HTERT RPE-1 (cell line): ENCODE data around the gene SLC25A45.
"Not testable (repeated sequence)": the region's sequence is repeated elsewhere in the genome, so short reads cannot be mapped to it uniquely, and the experiment has no call there.

Experiments
- in situ Hi-C: fragments of 300-500 bp; cut with MboI; formaldehyde crosslinking; loops from 4 replicates; pipeline ENCODE4 v1.14.3; 2020; ENCODE audit warnings: low sequenced_read_pairs

Gene SLC25A45

GRCh38 chr11:65421794-65422632 is 39.6 kb upstream of the SLC25A45 start:
- in situ Hi-C loops, result no loop called here

DNA sequence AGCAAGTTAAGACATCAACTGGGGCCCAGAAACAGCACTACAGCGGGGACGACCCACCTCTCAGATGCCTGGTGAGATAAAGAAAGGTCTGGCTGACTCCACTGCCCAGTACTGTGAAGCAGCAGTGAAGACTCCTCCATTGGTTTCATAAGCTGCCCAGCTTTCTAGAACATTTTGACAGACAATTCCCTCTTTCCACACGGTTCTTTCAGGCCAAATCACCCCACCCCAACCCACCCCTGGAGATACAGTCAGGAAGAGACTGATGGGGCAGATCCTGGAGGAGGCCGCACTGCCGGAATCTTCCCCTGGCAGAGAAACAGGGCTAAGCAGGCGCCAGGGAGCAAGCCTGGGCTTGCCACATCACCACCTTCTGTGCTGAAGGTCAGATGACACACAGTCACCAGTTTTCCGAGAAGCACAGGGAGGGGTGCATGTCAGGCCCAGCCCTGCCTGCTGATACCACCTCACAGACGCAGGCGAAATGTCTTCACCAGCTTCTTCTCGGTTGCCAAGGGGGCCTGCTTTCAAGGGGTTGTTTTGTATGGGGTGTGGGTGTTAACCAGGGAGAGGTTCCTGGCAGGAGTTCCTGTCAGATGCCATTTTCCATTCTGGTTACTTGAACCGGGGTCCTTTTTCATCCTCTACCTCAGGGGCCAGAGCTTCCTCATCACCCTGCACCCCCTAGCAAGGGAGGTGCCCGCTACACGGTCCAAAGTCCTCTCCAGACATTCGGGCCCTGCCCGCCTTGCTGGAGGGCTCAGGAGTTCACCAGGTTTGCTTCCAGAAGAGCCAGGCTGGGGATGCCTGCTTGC is 38.7 kb upstream of the SLC25A45 start:
- in situ Hi-C loops, result no loop called here

GRCh38 chr11:65420506-65420905 is 38.1 kb upstream of the SLC25A45 start:
- in situ Hi-C loops, result no loop called here

GRCh38 chr11:65419772-65420481 is 37.5 kb upstream of the SLC25A45 start:
- in situ Hi-C loops, result no loop called here

GRCh38 chr11:65419460-65419771 is 37.0 kb upstream of the SLC25A45 start:
- in situ Hi-C loops, result no loop called here

DNA sequence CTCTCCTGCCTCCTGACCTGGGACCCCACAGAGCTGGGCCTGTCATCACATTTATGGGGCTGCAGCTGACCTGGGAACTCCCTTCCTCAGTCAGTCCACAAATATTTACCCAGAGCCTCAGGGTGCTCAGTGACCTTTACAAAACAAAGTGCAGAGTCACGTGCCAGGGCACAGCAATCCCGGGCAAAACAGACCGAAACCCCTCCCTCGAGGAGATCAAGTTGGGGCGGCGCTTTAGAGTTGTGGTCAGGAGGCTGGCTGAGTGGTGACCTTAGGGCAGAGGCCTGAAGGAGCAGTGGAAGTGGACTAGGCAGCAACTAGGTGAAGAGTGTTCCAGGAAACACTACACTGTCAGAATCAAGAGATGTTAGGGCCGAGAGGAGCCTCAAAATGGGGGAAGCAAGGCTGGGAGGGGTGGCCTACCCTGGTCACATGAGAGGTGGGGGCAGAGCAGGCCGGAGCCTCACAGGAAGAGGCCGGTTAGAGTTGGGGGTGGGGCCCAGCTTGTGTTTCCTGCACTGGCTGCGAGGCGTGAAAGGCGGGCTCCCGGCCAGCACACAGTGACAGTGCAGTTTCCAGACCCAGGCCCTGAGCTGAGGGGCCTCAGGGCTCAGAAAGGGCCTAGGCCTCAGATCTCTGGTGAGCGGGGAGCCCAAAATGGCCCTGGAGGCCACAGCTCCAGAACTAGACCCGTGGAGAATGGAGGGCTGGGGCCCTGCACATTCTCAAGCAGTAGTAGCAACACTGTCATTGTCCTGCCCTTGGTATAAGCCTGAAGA is 36.4 kb upstream of the SLC25A45 start:
- in situ Hi-C loops, result no loop called here

DNA sequence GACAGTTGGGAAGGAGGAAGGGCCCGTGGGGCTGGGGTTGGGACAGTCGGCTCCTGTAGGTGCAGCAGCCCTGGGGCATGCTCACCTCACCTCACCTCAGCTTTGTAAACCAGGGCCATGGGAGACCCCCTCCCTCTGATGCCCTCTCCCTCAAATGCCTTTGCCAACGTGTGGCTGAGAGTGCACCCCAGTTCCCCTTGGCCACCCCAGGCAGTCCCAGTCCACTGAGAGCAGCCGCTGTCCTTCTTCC is 35.9 kb upstream of the SLC25A45 start:
- in situ Hi-C loops, result no loop called here

DNA sequence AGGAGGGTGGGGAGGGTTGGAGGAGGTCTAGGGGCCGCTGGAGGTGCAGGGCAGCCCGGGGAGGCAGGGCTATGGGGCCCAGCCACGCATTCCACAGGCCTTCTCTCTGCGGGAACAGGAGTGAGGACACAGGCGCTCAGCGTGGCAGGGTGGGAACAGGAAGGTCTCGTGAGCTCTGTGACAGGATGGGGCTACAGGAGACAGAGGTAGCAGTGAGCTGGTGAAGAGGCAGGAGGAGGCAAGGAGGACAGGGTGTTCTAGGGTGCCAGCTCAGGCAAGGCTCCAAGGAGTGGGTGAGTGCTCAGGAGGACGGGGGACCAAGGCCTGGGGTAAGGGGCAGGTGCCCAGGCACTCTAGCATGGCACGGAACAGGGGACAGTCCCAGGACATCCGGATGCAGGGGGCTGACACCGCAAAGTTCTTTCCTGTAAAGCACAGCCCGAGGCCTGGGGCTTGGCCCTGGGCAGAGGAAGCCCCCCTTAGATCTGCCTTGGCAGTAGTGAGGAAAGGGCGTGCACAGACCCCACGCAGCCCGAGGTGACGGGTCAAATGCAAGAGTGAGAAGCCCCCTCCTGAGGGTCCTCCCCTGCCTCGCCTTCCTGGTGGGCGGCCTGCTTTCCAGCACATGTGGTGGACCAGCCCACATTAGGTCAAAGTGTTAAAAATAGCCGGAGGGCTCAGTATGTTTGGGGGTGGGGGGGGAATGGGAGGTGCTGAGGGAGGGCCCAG is 35.4 kb upstream of the SLC25A45 start:
- in situ Hi-C loops, result no loop called here

DNA sequence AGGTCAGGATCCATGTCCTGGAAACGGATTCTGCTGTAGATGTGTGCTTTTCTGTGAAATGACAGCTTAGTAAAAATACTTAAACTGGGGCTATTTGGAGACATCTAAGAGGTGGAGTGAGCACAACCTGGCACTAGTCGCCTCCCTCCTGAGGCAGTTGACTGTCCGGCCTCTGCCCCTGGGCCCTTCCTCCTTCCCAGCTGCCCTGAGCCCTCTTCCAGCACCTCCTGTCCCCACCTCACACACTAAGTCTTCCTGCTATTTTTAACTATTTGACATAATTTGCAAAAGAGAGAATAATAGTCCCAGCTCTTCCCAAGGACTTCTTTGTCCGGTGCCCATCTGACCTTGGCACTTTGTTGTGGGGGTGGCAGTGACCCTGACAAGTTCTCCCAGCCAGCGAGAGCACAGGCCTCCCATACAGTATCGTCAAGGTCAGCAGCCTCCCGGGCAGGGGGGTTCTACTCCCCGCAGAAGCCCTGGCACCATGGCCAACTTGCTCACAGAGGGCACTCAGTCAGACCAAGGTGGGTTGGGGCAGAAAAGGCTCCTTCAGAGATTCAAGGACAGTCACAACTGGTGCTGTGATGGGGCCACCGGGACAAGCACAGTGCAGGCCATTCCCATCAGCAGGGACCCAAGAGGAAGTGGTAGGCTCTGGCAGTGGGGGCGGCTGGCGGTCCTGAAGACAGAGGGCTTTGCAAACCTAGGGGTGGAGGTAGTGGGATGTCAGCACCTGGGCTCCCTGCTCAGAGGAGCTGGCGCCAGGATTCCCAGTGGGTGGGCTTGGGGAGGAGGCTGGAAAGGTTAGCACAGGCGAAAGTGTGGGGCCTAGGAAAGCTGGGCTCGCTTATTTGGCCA is 34.6 kb upstream of the SLC25A45 start:
- in situ Hi-C loops, result no loop called here

- in situ Hi-C loops, result no loop called here
These were observed 33.9 kb upstream of the SLC25A45 start for GRCh38 chr11:65416341-65416824.

GRCh38 chr11:65415499-65416340 is 33.3 kb upstream of the SLC25A45 start:
- in situ Hi-C loops, result no loop called here

GRCh38 chr11:65414776-65415498 is 32.5 kb upstream of the SLC25A45 start:
- in situ Hi-C loops, result no loop called here

- in situ Hi-C loops, result not testable (repeated sequence)
These were observed 30.7 kb upstream of the SLC25A45 start for GRCh38 chr11:65413077-65413664.

DNA sequence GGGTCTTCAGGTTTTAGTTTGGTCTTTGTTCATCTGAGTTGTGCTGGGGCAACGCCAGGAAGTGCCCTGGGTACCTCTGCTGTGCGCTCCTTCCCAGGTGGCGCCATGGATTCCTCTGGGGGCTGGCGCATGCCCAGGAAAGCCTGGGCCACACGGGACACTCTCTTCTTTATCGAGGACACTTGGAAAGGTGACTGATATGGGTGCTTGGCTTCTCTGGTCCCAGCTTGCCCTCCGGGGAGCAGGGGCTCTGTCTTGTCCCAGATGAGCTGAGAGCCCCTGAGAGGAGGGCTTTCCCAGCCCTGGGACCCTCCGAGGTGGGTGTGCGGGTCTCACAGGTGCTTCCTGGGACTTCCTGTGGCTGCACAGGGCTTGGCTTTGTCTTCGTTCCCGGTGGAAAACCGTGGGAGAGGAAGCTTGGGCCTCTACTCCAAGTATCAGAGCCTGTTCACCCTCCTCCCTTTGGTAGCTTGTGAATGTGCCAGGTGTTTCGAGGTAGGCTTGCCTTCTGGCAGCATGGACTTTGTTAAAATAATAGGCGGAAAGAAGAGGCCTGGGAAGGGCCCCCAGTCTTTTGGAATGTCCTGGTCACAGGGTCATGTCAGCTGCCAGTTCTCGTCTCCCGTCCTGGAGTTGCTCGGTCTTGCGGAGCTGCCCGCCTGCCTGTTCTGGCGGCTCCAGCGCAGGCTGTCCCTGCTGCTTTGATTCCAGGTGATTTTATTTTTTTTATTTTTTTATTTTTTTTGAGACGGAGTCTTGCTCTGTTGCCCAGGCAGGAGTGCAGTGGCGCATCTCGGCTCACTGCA is 30.0 kb upstream of the SLC25A45 start:
- in situ Hi-C loops, result no loop called here

DNA sequence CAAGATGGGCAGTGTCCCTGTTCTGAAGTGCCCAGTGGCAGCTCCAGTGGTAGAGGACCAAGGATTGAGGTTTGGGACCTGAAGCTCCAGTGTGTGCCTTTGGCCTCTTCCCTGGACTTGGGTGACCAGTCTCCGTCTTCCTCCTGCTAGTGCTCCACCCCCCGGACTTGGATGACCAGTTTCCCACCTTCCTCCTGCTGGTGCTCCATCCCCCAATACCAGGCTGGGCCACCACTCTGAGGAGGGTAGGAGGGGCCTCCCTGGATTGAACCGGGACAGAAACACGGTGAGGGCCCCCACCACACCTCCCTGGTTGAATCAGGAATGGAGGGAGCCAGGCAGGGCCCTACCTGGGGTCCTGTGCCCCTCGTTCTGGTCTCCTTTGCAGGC is 29.2 kb upstream of the SLC25A45 start:
- in situ Hi-C loops, result no loop called here

- in situ Hi-C loops, result no loop called here
These were observed 28.7 kb upstream of the SLC25A45 start for GRCh38 chr11:65410936-65411680.
